Effector CD8-positive, alpha-beta T cell (primary cell): ENCODE measurements around the gene CCNH.

Source experiments
- DNase-seq: peaks from one replicate; lab custom pipeline; 2025; lab: John Stamatoyannopoulos, UW

The CCNH gene

DNA sequence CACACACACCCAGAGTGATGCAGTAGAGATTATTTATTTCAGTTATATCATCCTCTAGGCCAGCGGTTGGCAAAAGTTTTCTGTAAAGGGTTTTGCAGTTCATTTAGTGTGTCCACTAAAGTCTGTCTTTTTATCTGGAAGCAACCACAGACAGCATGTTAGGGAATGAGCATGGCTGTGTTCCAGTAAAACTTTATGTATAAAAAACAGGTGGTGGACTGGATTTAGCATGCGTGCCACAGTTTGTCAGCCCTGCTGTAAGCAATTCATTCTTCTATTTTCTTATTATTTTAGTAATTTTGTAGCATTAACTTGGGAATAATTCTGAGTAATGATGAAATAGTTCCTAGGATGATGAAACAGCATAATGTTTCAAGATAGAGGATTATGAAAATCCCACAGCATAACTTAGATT is 51.7 kb downstream of the CCNH start:
- no peak for DNase-seq

GRCh38 chr5:87360132-87360531 is 52.6 kb downstream of the CCNH start:
- no peak for DNase-seq

DNA sequence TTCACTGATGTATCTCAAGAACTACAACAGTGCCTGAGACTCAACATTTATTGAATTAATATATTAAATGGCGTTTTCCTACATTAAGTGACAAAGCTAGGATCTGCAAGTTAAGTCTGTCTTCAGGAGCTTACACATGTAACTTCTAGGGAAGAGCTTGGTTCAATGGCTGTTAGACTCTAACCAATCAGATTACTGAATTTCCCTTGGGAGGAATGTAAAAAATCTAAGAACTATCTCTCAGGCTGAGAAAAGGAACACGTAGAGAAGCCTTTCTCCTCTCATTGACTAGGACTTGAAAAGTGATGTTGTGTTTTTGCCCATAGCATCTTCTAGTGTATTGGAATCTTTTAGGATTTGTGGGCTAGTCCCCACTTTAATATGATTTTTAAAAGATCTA is 53.6 kb downstream of the CCNH start:
- DNase-seq = no peak

GRCh38 chr5:87354496-87354895 is 58.2 kb downstream of the CCNH start:
- no peak for DNase-seq

DNA sequence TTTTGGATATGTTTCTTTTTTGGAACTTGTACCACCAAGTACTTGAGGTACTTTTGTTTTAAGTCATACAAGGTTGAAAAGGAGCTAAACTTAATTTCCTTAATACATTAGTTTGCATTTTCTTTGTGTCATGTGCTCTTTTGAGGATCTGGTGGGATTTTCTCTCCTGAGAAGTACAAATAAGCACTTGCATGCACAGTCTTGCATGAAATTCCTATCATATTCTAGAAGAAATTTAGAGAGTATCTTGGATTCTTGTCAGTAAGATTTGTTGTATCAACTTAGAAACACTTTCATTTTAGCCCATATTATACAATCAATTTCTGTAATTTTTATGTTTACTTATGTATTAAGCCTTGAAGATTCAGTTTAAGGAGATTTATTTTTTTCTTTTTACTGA is 64.9 kb downstream of the CCNH start:
- no peak for DNase-seq

GRCh38 chr5:87347272-87347671 is 65.5 kb downstream of the CCNH start:
- no peak for DNase-seq
